Glutamatergic neuron (in vitro differentiated cells): Measurements from ENCODE around the gene BORCS5. TPM values are rescaled to one million over a fixed set of nuclear protein-coding genes. Genes with fewer than 3 reads are reported as not detected.

Experiments
- DNase-seq: peaks from one replicate; pipeline ENCODE4 v3.0.0; 2022
- H3K27ac Mint-ChIP-seq: one replicate; pipeline ENCODE4 v1.8.0; 2020; ENCODE audit warnings: mild to moderate bottlenecking, mixed read lengths, inconsistent platforms; ENCODE audit not compliant: unreplicated experiment
- H3K27me3 Mint-ChIP-seq: one replicate; pipeline ENCODE4 v1.8.0; 2020; ENCODE audit warnings: mild to moderate bottlenecking, moderate library complexity, mixed read lengths, inconsistent platforms; ENCODE audit not compliant: unreplicated experiment
- H3K36me3 Mint-ChIP-seq: one replicate; pipeline ENCODE4 v1.8.0; 2020; ENCODE audit warnings: mild to moderate bottlenecking, mixed read lengths, inconsistent platforms; ENCODE audit not compliant: unreplicated experiment
- H3K4me1 Mint-ChIP-seq: one replicate; pipeline ENCODE4 v1.8.0; 2020; ENCODE audit warnings: mild to moderate bottlenecking, low read depth, mixed read lengths, inconsistent platforms; ENCODE audit not compliant: unreplicated experiment
- H3K4me3 Mint-ChIP-seq: one replicate; pipeline ENCODE4 v1.8.0; 2020; ENCODE audit warnings: mild to moderate bottlenecking, mixed read lengths, inconsistent platforms; ENCODE audit not compliant: unreplicated experiment
- H3K9me3 Mint-ChIP-seq: one replicate; pipeline ENCODE4 v1.8.0; 2020; ENCODE audit warnings: mild to moderate bottlenecking, moderate library complexity, mixed read lengths, inconsistent platforms; ENCODE audit not compliant: unreplicated experiment
- total RNA-seq: library from RNA; stranded (reverse); fragmentation: NEBNext Ultra II Directional; extraction: Animal tissue kit (Norgen Biotek cat#: 25700); gene quantifications from one replicate; pipeline ENCODE4 v1.2.1, GENCODE V29; 2021; ENCODE audit not compliant: unreplicated experiment
- TF ChIP-seq, protein P1 (sequence below): fragments of 200-600 bp; sonication (generic); IDR thresholded peaks from one replicate; pipeline ENCODE4 v1.5.0; 2021; ENCODE audit not compliant: partially characterized antibody, unreplicated experiment

BORCS5 gene
- total RNA-seq, 1 donor from 2014 or later = 30.2 TPM

- H3K27me3 Mint-ChIP-seq = no peaks in the 10 kb centered on the region
- H3K9me3 Mint-ChIP-seq = no peaks in the 10 kb centered on the region
- H3K4me1 Mint-ChIP-seq = no peaks in the 10 kb centered on the region
- H3K27ac Mint-ChIP-seq = no peak overlapping the region
- DNase-seq = no peak
- TF ChIP-seq, protein P1, sequence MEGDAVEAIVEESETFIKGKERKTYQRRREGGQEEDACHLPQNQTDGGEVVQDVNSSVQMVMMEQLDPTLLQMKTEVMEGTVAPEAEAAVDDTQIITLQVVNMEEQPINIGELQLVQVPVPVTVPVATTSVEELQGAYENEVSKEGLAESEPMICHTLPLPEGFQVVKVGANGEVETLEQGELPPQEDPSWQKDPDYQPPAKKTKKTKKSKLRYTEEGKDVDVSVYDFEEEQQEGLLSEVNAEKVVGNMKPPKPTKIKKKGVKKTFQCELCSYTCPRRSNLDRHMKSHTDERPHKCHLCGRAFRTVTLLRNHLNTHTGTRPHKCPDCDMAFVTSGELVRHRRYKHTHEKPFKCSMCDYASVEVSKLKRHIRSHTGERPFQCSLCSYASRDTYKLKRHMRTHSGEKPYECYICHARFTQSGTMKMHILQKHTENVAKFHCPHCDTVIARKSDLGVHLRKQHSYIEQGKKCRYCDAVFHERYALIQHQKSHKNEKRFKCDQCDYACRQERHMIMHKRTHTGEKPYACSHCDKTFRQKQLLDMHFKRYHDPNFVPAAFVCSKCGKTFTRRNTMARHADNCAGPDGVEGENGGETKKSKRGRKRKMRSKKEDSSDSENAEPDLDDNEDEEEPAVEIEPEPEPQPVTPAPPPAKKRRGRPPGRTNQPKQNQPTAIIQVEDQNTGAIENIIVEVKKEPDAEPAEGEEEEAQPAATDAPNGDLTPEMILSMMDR = no peak
- H3K36me3 Mint-ChIP-seq = no peaks in the 10 kb centered on the region
- no peak overlapping the region for H3K4me3 Mint-ChIP-seq
These were observed 16.3 kb downstream of the BORCS5 start for GRCh38 chr12:12372946-12373722.

- Mint-ChIP-seq H3K4me1 (no peaks in the 10 kb centered on the region), H3K9me3 (no peaks in the 10 kb centered on the region), H3K27me3 (no peaks in the 10 kb centered on the region), H3K36me3 (peaks cover under 1% of the 10 kb centered on the region), H3K27ac (no peak overlapping the region), H3K4me3 (no peak overlapping the region)
- TF ChIP-seq, protein P1 = peak; percentile 74
- no peak for DNase-seq
These were observed 20.0 kb downstream of the BORCS5 start for GRCh38 chr12:12376646-12377448.

- Mint-ChIP-seq H3K4me1 (peaks cover 1% of the 10 kb centered on the region), H3K27ac (no peak overlapping the region), H3K36me3 (peaks cover 5% of the 10 kb centered on the region), H3K4me3 (no peak overlapping the region), H3K9me3 (no peaks in the 10 kb centered on the region), H3K27me3 (no peaks in the 10 kb centered on the region)
- no peak for DNase-seq
- TF ChIP-seq, protein P1 = no peak
These were observed 21.7 kb downstream of the BORCS5 start for GRCh38 chr12:12378616-12379015.

- TF ChIP-seq, protein P1 = no peak
- no peak for DNase-seq
- Mint-ChIP-seq H3K9me3 (peaks cover 7% of the 10 kb centered on the region), H3K27me3 (peaks cover 9% of the 10 kb centered on the region), H3K27ac (no peak overlapping the region), H3K4me3 (no peak overlapping the region), H3K36me3 (peaks cover 5% of the 10 kb centered on the region), H3K4me1 (peaks cover 13% of the 10 kb centered on the region)
These were observed 23.2 kb downstream of the BORCS5 start for GRCh38 chr12:12379831-12380730.
